Measurements from ENCODE around the gene SPAAR.
"Not testable (repeated sequence)": the region's sequence is repeated elsewhere in the genome, so short reads cannot be mapped to it uniquely, and the experiment has no call there.

SPAAR gene

GRCh38 chr9:35909274-35909673, at the start of gene SPAAR:
Gene SPAAR (plus strand): TSS chr9:35909490. CDS start chr9:35910464, 974 bp downstream.
- no peak for DNase-seq (ENCODE audit: low read depth)
- H3K4me3 ChIP-seq (ENCODE audit: low read depth, low read length) = no peak within 1 kb of the TSS

GRCh38 chr9:35859990-35860339, 49.3 kb upstream of the SPAAR start:
- no peak for DNase-seq (ENCODE audit: low read depth)
- no peak overlapping the region for H3K4me3 ChIP-seq (ENCODE audit: low read depth, low read length)

GRCh38 chr9:35861161-35861897, 48.0 kb upstream of the SPAAR start:
- no peak for DNase-seq (ENCODE audit: low read depth)
- no peak overlapping the region for H3K4me3 ChIP-seq (ENCODE audit: low read depth, low read length)

GRCh38 chr9:35862328-35862727, 47.0 kb upstream of the SPAAR start:
- no peak overlapping the region for H3K4me3 ChIP-seq (ENCODE audit: low read depth, low read length)
- DNase-seq (ENCODE audit: low read depth) = no peak

GRCh38 chr9:35863583-35863982, 45.7 kb upstream of the SPAAR start:
- no peak for DNase-seq (ENCODE audit: low read depth)
- H3K4me3 ChIP-seq (ENCODE audit: low read depth, low read length) = no peak overlapping the region

- no peak overlapping the region for H3K4me3 ChIP-seq (ENCODE audit: low read depth, low read length)
- no peak for DNase-seq (ENCODE audit: low read depth)
Measured at GRCh38 chr9:35864695-35865255, 44.5 kb upstream of the SPAAR start.

- H3K4me3 ChIP-seq (ENCODE audit: low read depth, low read length) = no peak overlapping the region
- DNase-seq (ENCODE audit: low read depth) = no peak
Measured at GRCh38 chr9:35867538-35867937, 41.8 kb upstream of the SPAAR start.

- DNase-seq (ENCODE audit: low read depth) = no peak
- no peak overlapping the region for H3K4me3 ChIP-seq (ENCODE audit: low read depth, low read length)
Measured at GRCh38 chr9:35868933-35869332, 40.4 kb upstream of the SPAAR start.

GRCh38 chr9:35869621-35870216, 39.6 kb upstream of the SPAAR start:
- H3K4me3 ChIP-seq (ENCODE audit: low read depth, low read length) = no peak overlapping the region
- DNase-seq (ENCODE audit: low read depth) = no peak

GRCh38 chr9:35870351-35870923, 38.9 kb upstream of the SPAAR start, which contains the start of gene OR13J1:
Gene OR13J1 (minus strand): TSS chr9:35870401. CDS start chr9:35870401, 0 bp downstream.
- H3K4me3 ChIP-seq (ENCODE audit: low read depth, low read length) = no peak within 1 kb of the TSS
- no peak for DNase-seq (ENCODE audit: low read depth)

- no peak for DNase-seq (ENCODE audit: low read depth)
- H3K4me3 ChIP-seq (ENCODE audit: low read depth, low read length) = no peak overlapping the region
Measured at GRCh38 chr9:35871545-35871944, 37.7 kb upstream of the SPAAR start.

GRCh38 chr9:35872505-35872904, 36.8 kb upstream of the SPAAR start:
- DNase-seq (ENCODE audit: low read depth) = no peak
- H3K4me3 ChIP-seq (ENCODE audit: low read depth, low read length) = no peak overlapping the region

- DNase-seq (ENCODE audit: low read depth) = peak; percentile 21
- H3K4me3 ChIP-seq (ENCODE audit: low read depth, low read length) = no peak overlapping the region
Measured at GRCh38 chr9:35882263-35882848, 26.9 kb upstream of the SPAAR start.

GRCh38 chr9:35882996-35883395, 26.3 kb upstream of the SPAAR start:
- no peak overlapping the region for H3K4me3 ChIP-seq (ENCODE audit: low read depth, low read length)
- no peak for DNase-seq (ENCODE audit: low read depth)

- DNase-seq (ENCODE audit: low read depth); H3K4me3 ChIP-seq (ENCODE audit: low read depth, low read length): not testable (repeated sequence)
Measured at GRCh38 chr9:35884908-35885307, 24.4 kb upstream of the SPAAR start.

GRCh38 chr9:35891646-35892045, 17.6 kb upstream of the SPAAR start:
- DNase-seq (ENCODE audit: low read depth) = no peak
- no peak overlapping the region for H3K4me3 ChIP-seq (ENCODE audit: low read depth, low read length)

- H3K4me3 ChIP-seq (ENCODE audit: low read depth, low read length) = no peak overlapping the region
- no peak for DNase-seq (ENCODE audit: low read depth)
Measured at GRCh38 chr9:35892051-35892450, 17.2 kb upstream of the SPAAR start.

GRCh38 chr9:35896570-35896969, 12.7 kb upstream of the SPAAR start:
- no peak overlapping the region for H3K4me3 ChIP-seq (ENCODE audit: low read depth, low read length)
- DNase-seq (ENCODE audit: low read depth) = no peak

- not testable (repeated sequence) for H3K4me3 ChIP-seq (ENCODE audit: low read depth, low read length); DNase-seq (ENCODE audit: low read depth)
Measured at GRCh38 chr9:35897376-35898099, 11.8 kb upstream of the SPAAR start.

- no peak overlapping the region for H3K4me3 ChIP-seq (ENCODE audit: low read depth, low read length)
- DNase-seq (ENCODE audit: low read depth) = no peak
Measured at GRCh38 chr9:35898337-35898736, 11.0 kb upstream of the SPAAR start.

All from skeletal muscle cell (primary cell).